Peyer's patch (tissue), 4 donors: ENCODE data around the gene ZFYVE9. TPM values are rescaled to one million over a fixed set of nuclear protein-coding genes. Genes with fewer than 3 reads are reported as not detected.
"Not testable (repeated sequence)": the region's sequence is repeated elsewhere in the genome, so short reads cannot be mapped to it uniquely, and the experiment has no call there.

Experiments
- DNase-seq, 3 donors: peaks; one replicate each; pipeline ENCODE4 v3.0.0-alpha.2; 2017 to 2019
- H3K27ac ChIP-seq, 4 donors: fragments of 200-600 bp; sonication (generic); one replicate each; pipeline ENCODE4 v1.5.1; 2016 to 2019
- H3K27me3 ChIP-seq, 2 donors: fragments of 200-600 bp; sonication (generic); one replicate each; pipeline ENCODE4 v1.5.1; 2019
- H3K36me3 ChIP-seq, 3 donors: fragments of 200-600 bp; sonication (generic); one replicate each; pipeline ENCODE4 v1.5.1; 2016 to 2019
- H3K4me1 ChIP-seq, 4 donors: fragments of 200-600 bp; sonication (generic); one replicate each; pipeline ENCODE4 v1.5.1; 2016 to 2019
- H3K4me3 ChIP-seq, 4 donors: fragments of 200-600 bp; sonication (generic); 1 replicate in 3 of 4; 2 replicates in 1 of 4; pipeline ENCODE4 v1.5.1; 2016 to 2019; ENCODE audit warnings: mild to moderate bottlenecking in 1 of 4
- H3K9me3 ChIP-seq, 4 donors: fragments of 200-600 bp; sonication (generic); one replicate each; pipeline ENCODE4 v1.5.1; 2016 to 2019; ENCODE audit warnings: mild to moderate bottlenecking in 1 of 4
- POLR2A ChIP-seq, 2 donors: fragments of 450-650 bp; IDR thresholded peaks; one replicate each; pipeline ENCODE4 v1.5.1; 2017; ENCODE audit warnings: antibody characterized with exemption in 2 of 2, mild to moderate bottlenecking in 2 of 2, moderate library complexity in 2 of 2
- total RNA-seq, 4 donors: library from RNA; depleted of rRNA; stranded (reverse); fragments of >200 nt; gene quantifications; one replicate each; pipeline ENCODE4 v1.1.0, GENCODE V29; 2016
- TF ChIP-seq, protein P1 (sequence below), 6 experiments: fragments of 450-650 bp in 4 of 6; fragments of 200-600 bp in 2 of 6; sonication (generic) in 1 of 6; IDR thresholded peaks; one replicate each; pipeline ENCODE4 v1.5.1; 2017 to 2019; ENCODE audit warnings: antibody characterized with exemption in 6 of 6, mild to moderate bottlenecking in 3 of 6, moderate library complexity in 1 of 6

ZFYVE9 gene, protein sequence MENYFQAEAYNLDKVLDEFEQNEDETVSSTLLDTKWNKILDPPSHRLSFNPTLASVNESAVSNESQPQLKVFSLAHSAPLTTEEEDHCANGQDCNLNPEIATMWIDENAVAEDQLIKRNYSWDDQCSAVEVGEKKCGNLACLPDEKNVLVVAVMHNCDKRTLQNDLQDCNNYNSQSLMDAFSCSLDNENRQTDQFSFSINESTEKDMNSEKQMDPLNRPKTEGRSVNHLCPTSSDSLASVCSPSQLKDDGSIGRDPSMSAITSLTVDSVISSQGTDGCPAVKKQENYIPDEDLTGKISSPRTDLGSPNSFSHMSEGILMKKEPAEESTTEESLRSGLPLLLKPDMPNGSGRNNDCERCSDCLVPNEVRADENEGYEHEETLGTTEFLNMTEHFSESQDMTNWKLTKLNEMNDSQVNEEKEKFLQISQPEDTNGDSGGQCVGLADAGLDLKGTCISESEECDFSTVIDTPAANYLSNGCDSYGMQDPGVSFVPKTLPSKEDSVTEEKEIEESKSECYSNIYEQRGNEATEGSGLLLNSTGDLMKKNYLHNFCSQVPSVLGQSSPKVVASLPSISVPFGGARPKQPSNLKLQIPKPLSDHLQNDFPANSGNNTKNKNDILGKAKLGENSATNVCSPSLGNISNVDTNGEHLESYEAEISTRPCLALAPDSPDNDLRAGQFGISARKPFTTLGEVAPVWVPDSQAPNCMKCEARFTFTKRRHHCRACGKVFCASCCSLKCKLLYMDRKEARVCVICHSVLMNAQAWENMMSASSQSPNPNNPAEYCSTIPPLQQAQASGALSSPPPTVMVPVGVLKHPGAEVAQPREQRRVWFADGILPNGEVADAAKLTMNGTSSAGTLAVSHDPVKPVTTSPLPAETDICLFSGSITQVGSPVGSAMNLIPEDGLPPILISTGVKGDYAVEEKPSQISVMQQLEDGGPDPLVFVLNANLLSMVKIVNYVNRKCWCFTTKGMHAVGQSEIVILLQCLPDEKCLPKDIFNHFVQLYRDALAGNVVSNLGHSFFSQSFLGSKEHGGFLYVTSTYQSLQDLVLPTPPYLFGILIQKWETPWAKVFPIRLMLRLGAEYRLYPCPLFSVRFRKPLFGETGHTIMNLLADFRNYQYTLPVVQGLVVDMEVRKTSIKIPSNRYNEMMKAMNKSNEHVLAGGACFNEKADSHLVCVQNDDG (N-terminal part only)
- 10 to 100 TPM; 21.6 to 36.3 (median 25.4) TPM for total RNA-seq

DNA sequence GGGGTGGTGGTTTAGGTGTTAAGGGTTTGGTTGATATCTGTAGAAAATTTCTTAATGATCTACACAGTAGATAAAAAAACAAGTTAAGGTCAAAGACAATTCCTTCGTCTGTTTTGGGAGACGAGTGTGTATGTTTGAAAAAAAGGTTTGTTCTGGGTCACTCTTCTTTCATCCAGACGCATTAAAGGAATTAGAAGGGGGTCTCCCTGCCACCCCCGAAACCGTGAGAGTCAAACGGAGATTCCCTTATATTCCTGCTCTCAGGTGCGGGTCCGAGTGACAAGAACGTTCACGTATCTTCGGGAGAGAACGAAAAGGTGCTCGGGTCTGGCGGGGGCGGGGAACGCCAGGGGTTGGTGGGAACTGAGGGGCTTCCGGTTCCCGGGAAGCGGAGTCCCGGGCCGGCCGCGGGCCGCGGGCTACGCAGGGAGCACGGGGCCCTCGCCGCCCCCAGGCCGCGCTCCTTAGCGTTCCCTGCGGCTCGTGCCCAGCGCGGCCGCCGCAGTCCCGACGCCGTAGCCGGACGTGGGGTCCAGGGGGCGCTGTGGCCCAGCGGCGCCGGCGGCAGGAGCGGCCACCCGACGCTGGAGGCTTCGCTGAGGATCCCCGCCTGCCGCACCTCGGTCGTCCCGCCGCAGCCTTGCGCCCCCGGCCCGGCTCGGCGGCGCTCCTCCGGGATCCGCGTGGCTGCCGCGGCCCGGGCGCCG lies at the start of gene ZFYVE9:
Gene ZFYVE9, plus strand, starts transcription at position 577 of the 707 bp plus-strand sequence. CDS start 91,118 bp downstream, outside the sequence.
- Histone ChIP-seq H3K27ac (peak within 1 kb of the TSS; percentile 79 to 92 (median 89)), H3K4me1 (peaks cover 0 to 32% (median 2%) of the 10 kb centered on the region in 4 donors), H3K9me3 (no peaks in the 10 kb centered on the region), H3K27me3 (no peaks in the 10 kb centered on the region), H3K4me3 (peak within 1 kb of the TSS; percentile 69 to 97 (median 82)), H3K36me3 (no peaks in the 10 kb centered on the region)
- TF ChIP-seq, protein P1, sequence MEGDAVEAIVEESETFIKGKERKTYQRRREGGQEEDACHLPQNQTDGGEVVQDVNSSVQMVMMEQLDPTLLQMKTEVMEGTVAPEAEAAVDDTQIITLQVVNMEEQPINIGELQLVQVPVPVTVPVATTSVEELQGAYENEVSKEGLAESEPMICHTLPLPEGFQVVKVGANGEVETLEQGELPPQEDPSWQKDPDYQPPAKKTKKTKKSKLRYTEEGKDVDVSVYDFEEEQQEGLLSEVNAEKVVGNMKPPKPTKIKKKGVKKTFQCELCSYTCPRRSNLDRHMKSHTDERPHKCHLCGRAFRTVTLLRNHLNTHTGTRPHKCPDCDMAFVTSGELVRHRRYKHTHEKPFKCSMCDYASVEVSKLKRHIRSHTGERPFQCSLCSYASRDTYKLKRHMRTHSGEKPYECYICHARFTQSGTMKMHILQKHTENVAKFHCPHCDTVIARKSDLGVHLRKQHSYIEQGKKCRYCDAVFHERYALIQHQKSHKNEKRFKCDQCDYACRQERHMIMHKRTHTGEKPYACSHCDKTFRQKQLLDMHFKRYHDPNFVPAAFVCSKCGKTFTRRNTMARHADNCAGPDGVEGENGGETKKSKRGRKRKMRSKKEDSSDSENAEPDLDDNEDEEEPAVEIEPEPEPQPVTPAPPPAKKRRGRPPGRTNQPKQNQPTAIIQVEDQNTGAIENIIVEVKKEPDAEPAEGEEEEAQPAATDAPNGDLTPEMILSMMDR (IDR thresholded peaks at IDR 0.05) = peak; percentile 70 to 95 (median 84)
- TF ChIP-seq POLR2A (IDR thresholded peaks at IDR 0.05) = peak in 1 of 2 donors; percentile 36
- DNase-seq = peak; percentile 51 to 87 (median 84)

DNA sequence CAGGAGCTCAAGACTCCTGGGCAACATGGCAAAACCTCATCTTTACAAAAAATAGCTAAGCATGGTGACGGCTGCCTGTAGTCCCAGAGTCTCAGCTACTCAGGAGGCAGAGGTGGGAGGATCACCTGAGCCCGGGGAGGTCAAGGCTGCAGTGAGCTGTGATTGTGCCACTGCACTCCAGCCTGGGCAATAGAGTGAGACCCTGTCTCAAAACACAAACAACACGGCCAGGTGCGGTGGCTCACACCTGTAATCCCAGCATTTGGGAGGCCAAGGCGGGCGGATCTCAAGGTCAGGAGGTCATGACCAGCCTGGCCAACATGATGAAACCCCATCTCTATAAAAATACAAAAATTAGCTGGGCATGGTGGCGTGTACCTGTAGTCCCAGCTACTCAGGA lies 47.6 kb upstream of the ZFYVE9 start:
- H3K9me3 ChIP-seq, H3K4me3 ChIP-seq, H3K27ac ChIP-seq, H3K4me1 ChIP-seq, H3K27me3 ChIP-seq, DNase-seq: not testable (repeated sequence)
- H3K36me3 ChIP-seq = peaks cover 0 to 13% (median 0%) of the 10 kb centered on the region in 3 donors

GRCh38 chr1:52096216-52096615 lies 45.7 kb upstream of the ZFYVE9 start:
- Histone ChIP-seq H3K4me3 (no peak overlapping the region), H3K36me3 (peaks cover 0 to 7% (median 0%) of the 10 kb centered on the region in 3 donors), H3K27me3 (no peaks in the 10 kb centered on the region), H3K4me1 (no peaks in the 10 kb centered on the region), H3K27ac (no peak overlapping the region), H3K9me3 (no peaks in the 10 kb centered on the region)
- DNase-seq = no peak
- TF ChIP-seq, protein P1 (IDR thresholded peaks at IDR 0.05) = no peak
- TF ChIP-seq POLR2A (IDR thresholded peaks at IDR 0.05) = no peak

DNA sequence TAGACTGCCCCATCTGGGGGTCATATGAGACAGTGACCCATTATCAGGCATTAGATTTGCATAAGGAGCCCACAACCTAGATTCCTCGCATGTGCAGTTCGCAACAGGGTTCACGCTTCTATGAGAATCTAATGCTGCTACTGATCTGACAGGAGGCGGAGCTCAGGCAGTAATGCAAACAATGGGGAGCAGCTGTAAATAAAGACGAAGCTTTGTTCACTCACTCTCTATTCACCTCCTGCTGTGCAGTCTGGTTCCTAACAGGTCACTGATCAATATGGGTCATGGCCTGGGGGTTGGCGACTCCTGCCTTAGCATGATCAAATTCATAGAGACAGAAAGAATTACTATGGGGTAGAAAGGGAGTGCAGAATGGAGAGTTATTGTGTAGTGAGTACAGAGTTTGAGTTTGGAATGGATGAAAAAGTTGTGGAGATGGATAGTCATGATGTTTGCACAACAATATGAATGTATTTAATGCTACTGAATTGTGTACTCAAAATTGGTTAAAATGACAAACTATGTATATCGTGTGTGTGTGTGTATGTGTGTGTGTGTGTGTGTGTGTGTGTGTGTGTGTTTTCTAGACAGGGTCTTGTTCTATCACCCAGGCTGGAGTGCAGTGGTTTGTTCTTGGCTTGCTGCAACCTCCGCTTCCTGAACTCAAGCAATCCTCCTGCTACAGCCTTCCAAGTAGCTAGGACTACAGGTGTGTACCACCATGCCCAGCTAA lies 43.6 kb upstream of the ZFYVE9 start:
- DNase-seq = no peak
- Histone ChIP-seq H3K36me3 (no peaks in the 10 kb centered on the region), H3K27me3 (no peaks in the 10 kb centered on the region), H3K4me1 (no peaks in the 10 kb centered on the region), H3K27ac (no peak overlapping the region), H3K4me3 (no peak overlapping the region), H3K9me3 (no peaks in the 10 kb centered on the region)
- TF ChIP-seq, protein P1 (IDR thresholded peaks at IDR 0.05) = no peak
- no peak for TF ChIP-seq POLR2A (IDR thresholded peaks at IDR 0.05)

DNA sequence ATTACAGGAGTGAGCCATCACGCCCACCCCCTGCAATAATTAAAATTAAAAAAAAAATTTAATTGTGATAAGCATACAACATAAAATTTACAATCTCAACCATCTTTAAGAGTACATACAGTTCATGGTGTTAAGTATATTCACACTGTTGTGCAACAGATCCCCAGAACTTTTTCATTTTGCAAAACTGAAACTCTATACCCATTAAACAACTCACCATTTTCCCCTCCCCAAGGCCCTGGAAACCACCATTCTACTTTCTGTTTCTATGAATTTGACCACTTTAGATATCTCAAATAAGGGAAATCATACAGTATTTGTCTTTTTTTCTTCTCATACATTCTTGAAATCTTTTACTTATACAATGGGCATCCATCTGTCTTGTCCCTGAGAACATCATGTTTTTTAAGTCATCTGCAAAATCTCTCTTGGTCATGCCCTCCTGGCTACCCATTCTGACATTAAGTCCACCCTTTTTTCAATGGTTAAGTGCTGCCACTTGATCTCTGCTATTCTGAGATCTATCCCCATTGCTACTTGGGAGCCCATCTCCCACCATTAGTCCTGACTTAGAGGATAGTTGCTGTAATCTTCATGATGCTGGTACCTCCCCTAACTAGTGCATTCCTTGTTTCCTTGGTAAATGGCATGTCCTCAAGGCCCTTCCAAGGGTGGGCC lies 39.4 kb upstream of the ZFYVE9 start:
- H3K27ac ChIP-seq = no peak overlapping the region
- TF ChIP-seq, protein P1 (IDR thresholded peaks at IDR 0.05) = no peak
- no peak for TF ChIP-seq POLR2A (IDR thresholded peaks at IDR 0.05)
- H3K4me1 ChIP-seq = no peaks in the 10 kb centered on the region
- DNase-seq = no peak
- no peak overlapping the region for H3K4me3 ChIP-seq
- no peaks in the 10 kb centered on the region for H3K9me3 ChIP-seq
- H3K27me3 ChIP-seq = no peaks in the 10 kb centered on the region
- no peaks in the 10 kb centered on the region for H3K36me3 ChIP-seq
